ENCODE results near the gene DHRS9.

DHRS9 gene

DNA sequence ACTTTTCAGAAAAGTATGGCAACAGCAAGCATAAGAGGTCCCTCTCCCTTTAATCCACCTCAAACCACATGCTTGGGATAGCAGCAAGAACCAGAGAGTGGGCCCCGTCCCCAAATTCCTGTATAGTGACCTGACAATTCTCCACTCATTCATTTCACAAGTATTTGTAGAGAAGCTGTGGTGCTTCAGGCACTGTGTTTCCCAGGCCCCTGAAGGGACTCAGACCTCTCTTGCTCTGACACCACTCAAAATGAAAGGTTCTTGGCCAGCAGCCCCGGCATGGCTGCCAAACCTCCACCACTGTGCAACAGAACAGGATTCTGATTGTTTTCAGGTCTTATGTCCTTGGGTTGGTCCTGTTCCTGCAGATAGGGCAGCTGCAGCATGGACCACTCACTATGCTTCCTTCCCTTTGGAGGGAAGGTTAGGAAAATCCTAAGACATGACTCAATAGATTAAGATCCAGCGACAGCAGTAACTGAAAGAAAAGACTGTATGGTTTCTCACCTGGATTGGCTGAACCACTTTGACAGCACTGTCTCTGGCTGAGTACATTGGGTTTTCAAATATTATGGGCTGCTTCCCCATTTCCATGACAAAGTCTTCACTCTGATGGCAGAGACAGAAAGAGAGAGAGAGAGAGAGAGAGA lies 67.6 kb downstream of the DHRS9 start:
- no peak for DNase-seq

- no peak for DNase-seq
Observed at GRCh38 chr2:169137924-169138323, 68.6 kb downstream of the DHRS9 start.

DNA sequence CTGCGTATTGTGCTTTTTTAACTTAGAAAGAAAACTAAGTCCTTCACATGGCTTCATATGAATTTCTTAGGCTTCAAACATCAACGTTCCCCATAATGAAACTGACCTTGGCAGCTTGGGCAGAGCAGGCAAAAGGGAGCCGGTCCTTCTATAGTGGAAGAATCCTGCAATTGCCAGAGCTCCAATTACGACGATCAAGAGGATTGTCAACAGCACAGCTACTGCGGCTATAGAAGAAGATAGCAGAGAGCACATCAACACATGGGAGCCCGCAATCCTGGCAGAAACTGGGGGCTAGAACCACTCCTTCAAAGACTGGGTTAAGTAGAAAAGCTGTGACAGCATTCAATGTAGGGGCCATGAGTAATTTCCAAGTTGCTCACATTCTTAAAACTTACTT lies 69.8 kb downstream of the DHRS9 start:
- DNase-seq, result no peak

DNA sequence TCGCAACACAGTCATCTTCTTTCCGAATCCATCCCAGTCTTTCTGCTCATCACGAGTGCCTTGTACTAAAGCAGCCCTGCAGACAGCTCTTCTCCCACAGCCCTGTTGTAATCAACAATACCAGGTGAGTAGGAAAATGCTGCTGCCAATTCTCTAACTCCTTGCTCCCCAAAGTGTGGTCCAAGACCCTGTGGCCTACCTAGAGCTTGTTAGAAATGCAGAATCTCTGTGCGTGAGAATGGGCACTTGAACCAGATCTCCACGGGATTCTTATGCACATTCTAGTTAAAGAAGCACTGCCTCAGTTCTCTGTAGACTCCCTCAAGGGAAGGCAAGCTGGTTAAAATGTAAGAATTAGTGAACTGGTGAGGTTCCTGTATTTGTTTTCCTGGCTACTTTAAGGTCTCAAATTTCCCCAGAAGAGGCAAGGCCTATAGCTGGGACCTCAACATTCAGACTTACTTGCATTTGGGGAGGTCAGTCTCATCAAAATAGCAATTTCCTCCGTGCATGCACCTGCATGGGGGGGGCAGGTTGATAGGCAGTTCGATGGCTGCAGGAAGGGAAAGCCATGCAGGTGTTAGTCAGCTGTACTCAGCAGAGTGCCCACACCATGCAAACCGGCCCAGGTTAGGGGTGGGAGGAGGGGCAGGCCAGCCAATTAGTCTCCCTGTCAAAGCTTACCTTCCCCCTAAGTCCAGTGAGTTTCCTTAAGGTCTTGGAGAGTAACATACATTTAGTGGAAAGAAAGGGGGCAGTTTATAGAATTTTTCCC lies 70.8 kb downstream of the DHRS9 start:
- no peak for DNase-seq

GRCh38 chr2:169141713-169142352 lies 72.5 kb downstream of the DHRS9 start:
- DNase-seq, result peak; percentile 77

- no peak for DNase-seq
Observed at GRCh38 chr2:169143998-169144397, 74.6 kb downstream of the DHRS9 start.

All from activated CD8-positive, alpha-beta memory T cell treated with anti-CD3 and anti-CD28 coated beads, Interleukin-2, amount 50 U/mL, for 48 hours (primary cell).